Neural progenitor cell (in vitro differentiated cells): ENCODE data around the gene SIM2. TPM values are rescaled to one million over a fixed set of nuclear protein-coding genes. Genes with fewer than 3 reads are reported as not detected.

ENCODE experiments used
- DNase-seq: peaks from one replicate; pipeline ENCODE4 v3.0.0-alpha.2; 2016; ENCODE audit warnings: low spot score
- H2AFZ ChIP-seq: fragments of 200-600 bp; sonication (generic); replicated peaks from 2 replicates; pipeline ENCODE4 v1.6.1; 2016; ENCODE audit warnings: antibody characterized with exemption
- H3F3A ChIP-seq: fragments of 200-600 bp; sonication (generic); 2 replicates; pipeline ENCODE4 v1.6.1; 2016; ENCODE audit warnings: antibody characterized with exemption, low read depth
- H3K27ac ChIP-seq: fragments of 200-600 bp; sonication (generic); 2 replicates; pipeline ENCODE4 v1.5.1; 2016; ENCODE audit warnings: mild to moderate bottlenecking
- H3K27me3 ChIP-seq: fragments of 200-600 bp; sonication (generic); 2 replicates; pipeline ENCODE4 v1.6.1; 2016; ENCODE audit warnings: mild to moderate bottlenecking, moderate library complexity
- H3K36me3 ChIP-seq: fragments of 200-600 bp; sonication (generic); 2 replicates; pipeline ENCODE4 v1.5.1; 2016
- H3K4me1 ChIP-seq: fragments of 200-600 bp; sonication (generic); 2 replicates; pipeline ENCODE4 v1.6.1; 2016; ENCODE audit warnings: mixed run types
- H3K4me2 ChIP-seq: fragments of 200-600 bp; sonication (generic); 2 replicates; pipeline ENCODE4 v1.6.1; 2016
- H3K4me3 ChIP-seq: fragments of 200-600 bp; sonication (generic); 2 replicates; pipeline ENCODE4 v1.5.1; 2016
- H3K79me2 ChIP-seq: fragments of 200-600 bp; sonication (generic); 2 replicates; pipeline ENCODE4 v1.6.1; 2016; ENCODE audit warnings: low read depth
- H3K9ac ChIP-seq: fragments of 200-600 bp; sonication (generic); 2 replicates; pipeline ENCODE4 v1.6.1; 2016
- H3K9me3 ChIP-seq: fragments of 200-600 bp; sonication (generic); 2 replicates; pipeline ENCODE4 v1.5.1; 2016; ENCODE audit warnings: low read depth
- H4K20me1 ChIP-seq: fragments of 200-600 bp; sonication (generic); 2 replicates; pipeline ENCODE4 v1.6.1; 2016; ENCODE audit warnings: low read depth
- H3K27ac Mint-ChIP-seq: 3 replicates; pipeline ENCODE4 v1.8.0; 2021; ENCODE audit warnings: mixed read lengths
- H3K27me3 Mint-ChIP-seq: 2 replicates; pipeline ENCODE4 v1.8.0; 2022; ENCODE audit warnings: low read depth, mild to moderate bottlenecking, inconsistent platforms, moderate library complexity, mixed read lengths; ENCODE audit not compliant: insufficient read depth
- H3K36me3 Mint-ChIP-seq: 3 replicates; pipeline ENCODE4 v1.8.0; 2021; ENCODE audit warnings: mixed read lengths
- H3K4me1 Mint-ChIP-seq: 3 replicates; pipeline ENCODE4 v1.8.0; 2021; ENCODE audit warnings: mixed read lengths
- H3K4me3 Mint-ChIP-seq: 3 replicates; pipeline ENCODE4 v1.8.0; 2021; ENCODE audit warnings: mild to moderate bottlenecking, moderate library complexity, mixed read lengths
- H3K9me3 Mint-ChIP-seq: 3 replicates; pipeline ENCODE4 v1.8.0; 2020; ENCODE audit warnings: mixed read lengths
- CTCF ChIP-seq: fragments of 200-600 bp; sonication (generic); IDR thresholded peaks from 2 replicates; pipeline ENCODE4 v1.5.1; 2017; ENCODE audit warnings: antibody characterized with exemption, mild to moderate bottlenecking
- EZH2 ChIP-seq: fragments of 200-600 bp; sonication (generic); IDR thresholded peaks from 2 replicates; pipeline ENCODE4 v1.6.1; 2017; ENCODE audit warnings: antibody characterized with exemption, mild to moderate bottlenecking, moderate library complexity
- EZH2phosphoT487 ChIP-seq: fragments of 200-600 bp; sonication (generic); IDR thresholded peaks from 2 replicates; pipeline ENCODE4 v1.6.1; 2017; ENCODE audit warnings: antibody characterized with exemption
- total RNA-seq: library from RNA; depleted of rRNA; stranded (reverse); fragments of >200 nt; gene quantifications from 2 replicates; pipeline ENCODE4 v1.2.3, GENCODE V29; 2015; ENCODE audit warnings: low replicate concordance

SIM2 gene
- total RNA-seq, 1 donor from 2014 or later: not detected

GRCh38 chr21:36661511-36662309, 37.2 kb upstream of the SIM2 start:
- no peak overlapping the region for H3K4me3 Mint-ChIP-seq
- H3K27me3 ChIP-seq: no peaks in the 10 kb centered on the region
- TF ChIP-seq EZH2phosphoT487 (no peak), CTCF (peak; percentile 61)

GRCh38 chr21:36663033-36663855, 35.7 kb upstream of the SIM2 start:
- no peak overlapping the region for H3K4me2 ChIP-seq
- no peak overlapping the region for H3K4me3 ChIP-seq
- Mint-ChIP-seq H3K27me3 (peaks cover 8% of the 10 kb centered on the region), H3K4me3 (no peak overlapping the region), H3K9me3 (no peaks in the 10 kb centered on the region), H3K4me1 (peaks cover 19% of the 10 kb centered on the region), H3K36me3 (no peaks in the 10 kb centered on the region), H3K27ac (no peak overlapping the region)
- peaks cover 4% of the 10 kb centered on the region for H3F3A ChIP-seq
- H3K79me2 ChIP-seq: no peaks in the 10 kb centered on the region
- no peaks in the 10 kb centered on the region for H3K27me3 ChIP-seq
- TF ChIP-seq EZH2phosphoT487: no peak
- no peak for TF ChIP-seq CTCF
- no peak for TF ChIP-seq EZH2
- H2AFZ ChIP-seq: no peak overlapping the region
- H3K27ac ChIP-seq: no peak overlapping the region
- H3K9me3 ChIP-seq: no peaks in the 10 kb centered on the region
- H3K9ac ChIP-seq: no peak overlapping the region
- H4K20me1 ChIP-seq: no peaks in the 10 kb centered on the region
- no peaks in the 10 kb centered on the region for H3K36me3 ChIP-seq
- DNase-seq: no peak
- peaks cover 12% of the 10 kb centered on the region for H3K4me1 ChIP-seq

More at GRCh38 chr21:36661511-36662309, 37.2 kb upstream of the SIM2 start:
- Histone ChIP-seq H3K4me3 (no peak overlapping the region), H2AFZ (no peak overlapping the region), H3K9ac (no peak overlapping the region), H3K4me1 (peaks cover 12% of the 10 kb centered on the region), H4K20me1 (no peaks in the 10 kb centered on the region), H3F3A (peaks cover 4% of the 10 kb centered on the region), H3K9me3 (no peaks in the 10 kb centered on the region), H3K4me2 (no peak overlapping the region), H3K27ac (no peak overlapping the region), H3K79me2 (no peaks in the 10 kb centered on the region), H3K36me3 (no peaks in the 10 kb centered on the region)
- H3K27me3 Mint-ChIP-seq: peaks cover 8% of the 10 kb centered on the region
- H3K4me1 Mint-ChIP-seq: peaks cover 19% of the 10 kb centered on the region
- H3K36me3 Mint-ChIP-seq: no peaks in the 10 kb centered on the region
- DNase-seq: peak; percentile 62
- no peak overlapping the region for H3K27ac Mint-ChIP-seq
- H3K9me3 Mint-ChIP-seq: no peaks in the 10 kb centered on the region

- no peak overlapping the region for H3K9ac ChIP-seq
Observed at GRCh38 chr21:36664662-36664990, 34.3 kb upstream of the SIM2 start.

More at GRCh38 chr21:36664662-36664990, 34.3 kb upstream of the SIM2 start:
- no peak for TF ChIP-seq EZH2
- no peak for TF ChIP-seq EZH2phosphoT487
- no peak for TF ChIP-seq CTCF
- no peak overlapping the region for H2AFZ ChIP-seq
- H3K4me1 ChIP-seq: peaks cover 12% of the 10 kb centered on the region
- Mint-ChIP-seq H3K9me3 (no peaks in the 10 kb centered on the region), H3K4me3 (no peak overlapping the region), H3K27ac (no peak overlapping the region), H3K27me3 (peaks cover 8% of the 10 kb centered on the region), H3K36me3 (no peaks in the 10 kb centered on the region), H3K4me1 (peaks cover 19% of the 10 kb centered on the region)
- DNase-seq: no peak
- no peaks in the 10 kb centered on the region for H3K9me3 ChIP-seq
- H3K4me3 ChIP-seq: no peak overlapping the region
- H3K36me3 ChIP-seq: no peaks in the 10 kb centered on the region
- no peaks in the 10 kb centered on the region for H3K79me2 ChIP-seq
- H3K27me3 ChIP-seq: peaks cover 3% of the 10 kb centered on the region
- no peak overlapping the region for H3K27ac ChIP-seq
- no peak overlapping the region for H3K4me2 ChIP-seq
- no peaks in the 10 kb centered on the region for H4K20me1 ChIP-seq
- H3F3A ChIP-seq: peaks cover 4% of the 10 kb centered on the region
